Stimulated activated CD8-positive, alpha-beta memory T cell treated with anti-CD3 and anti-CD28 coated beads, Interleukin-4, amount 100 ng/mL, for 4 hours (primary cell): Measurements from ENCODE around the gene IMP3.
A peak's percentile ranks its signal among the peaks of the same experiment; 100 is the strongest.
"Not testable (repeated sequence)": the region's sequence is repeated elsewhere in the genome, so short reads cannot be mapped to it uniquely, and the experiment has no call there.

ENCODE experiments used
- DNase-seq, 2 donors: peaks; one replicate each; pipeline ENCODE4 v3.0.0-alpha.2; 2020; ENCODE audit warnings: low read depth in 2 of 2, low spot score in 1 of 2

IMP3 gene

GRCh38 chr15:75650908-75651809 is 11.1 kb upstream of the IMP3 start:
- no peak for DNase-seq

DNA sequence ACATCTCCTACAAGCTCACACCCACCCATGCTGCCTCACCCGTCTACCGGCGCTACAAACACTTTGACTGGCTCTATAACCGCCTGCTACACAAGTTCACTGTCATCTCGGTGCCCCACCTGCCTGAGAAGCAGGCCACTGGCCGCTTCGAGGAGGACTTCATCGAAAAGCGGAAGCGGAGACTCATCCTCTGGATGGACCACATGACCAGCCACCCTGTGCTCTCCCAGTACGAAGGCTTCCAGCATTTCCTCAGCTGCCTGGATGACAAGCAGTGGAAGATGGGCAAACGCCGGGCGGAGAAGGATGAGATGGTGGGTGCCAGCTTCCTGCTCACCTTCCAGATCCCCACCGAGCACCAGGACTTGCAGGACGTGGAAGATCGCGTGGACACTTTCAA is 9.8 kb upstream of the IMP3 start:
- DNase-seq: no peak

DNA sequence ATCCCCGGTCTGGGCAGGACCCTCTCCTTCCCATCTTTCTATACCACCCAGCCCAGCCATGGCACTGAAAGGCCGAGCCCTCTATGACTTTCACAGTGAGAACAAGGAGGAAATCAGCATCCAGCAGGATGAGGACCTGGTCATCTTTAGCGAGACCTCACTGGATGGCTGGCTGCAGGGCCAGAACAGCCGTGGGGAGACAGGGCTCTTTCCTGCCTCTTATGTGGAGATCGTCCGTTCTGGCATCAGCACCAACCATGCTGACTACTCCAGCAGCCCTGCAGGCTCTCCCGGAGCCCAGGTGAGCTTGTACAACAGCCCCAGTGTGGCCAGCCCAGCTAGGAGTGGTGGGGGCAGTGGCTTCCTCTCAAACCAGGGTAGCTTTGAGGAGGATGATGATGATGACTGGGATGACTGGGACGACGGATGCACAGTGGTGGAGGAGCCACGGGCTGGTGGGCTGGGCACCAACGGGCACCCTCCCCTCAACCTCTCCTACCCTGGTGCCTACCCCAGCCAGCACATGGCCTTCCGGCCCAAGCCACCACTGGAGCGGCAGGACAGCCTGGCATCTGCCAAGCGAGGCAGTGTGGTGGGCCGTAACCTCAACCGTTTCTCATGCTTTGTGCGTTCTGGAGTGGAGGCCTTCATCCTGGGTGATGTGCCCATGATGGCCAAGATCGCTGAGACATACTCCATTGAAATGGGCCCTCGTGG is 9.2 kb upstream of the IMP3 start:
- no peak for DNase-seq

- DNase-seq: no peak
Observed at GRCh38 chr15:75648156-75649000, 8.4 kb upstream of the IMP3 start.

GRCh38 chr15:75647370-75648155 is 7.5 kb upstream of the IMP3 start, which contains the start of gene SNX33:
TSS of gene SNX33 (plus strand) at chr15:75647912. CDS start at chr15:75649103, 1,191 bp downstream.
- DNase-seq: peak; percentile 10 to 36

GRCh38 chr15:75646944-75647364 is 6.9 kb upstream of the IMP3 start:
- DNase-seq: no peak

DNA sequence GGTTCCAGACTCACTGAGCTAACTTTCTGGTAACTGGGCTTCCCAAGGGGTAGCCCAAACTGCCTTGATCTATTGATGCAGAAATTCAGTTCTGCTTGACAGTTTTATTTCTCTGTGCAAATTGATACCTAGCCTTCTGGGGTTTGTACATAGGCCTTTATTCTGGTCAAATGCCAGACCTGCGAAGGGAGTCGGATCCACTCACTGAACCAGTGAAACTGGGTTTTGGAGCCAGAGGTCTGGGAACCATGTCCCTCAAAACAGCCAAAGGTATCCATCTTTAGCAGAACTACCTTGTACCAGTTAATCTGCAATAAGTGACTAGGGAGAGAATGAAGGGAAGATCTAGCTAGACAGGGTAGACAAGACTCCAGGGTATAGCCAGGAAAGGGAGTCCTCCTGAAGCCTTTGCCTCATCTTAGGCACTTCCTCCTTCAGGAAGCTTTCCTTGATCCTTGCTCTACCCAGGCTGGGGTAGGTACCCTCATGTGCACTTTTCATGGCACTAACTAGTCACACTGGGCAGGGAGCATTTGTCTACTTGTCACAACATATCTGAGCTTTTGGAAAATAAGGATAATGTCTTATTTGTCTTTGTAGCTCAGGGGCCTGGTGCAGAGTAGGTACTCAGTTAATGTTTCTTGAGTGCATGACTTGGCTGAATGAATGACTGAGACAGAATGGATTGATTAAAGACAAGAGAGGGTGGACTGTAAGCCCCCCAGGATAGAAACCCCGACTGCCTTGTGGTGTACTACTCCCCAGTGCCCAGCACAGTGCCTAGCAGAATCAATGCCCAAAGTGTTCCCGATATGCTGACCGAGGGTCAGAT is 6.3 kb upstream of the IMP3 start:
- no peak for DNase-seq

DNA sequence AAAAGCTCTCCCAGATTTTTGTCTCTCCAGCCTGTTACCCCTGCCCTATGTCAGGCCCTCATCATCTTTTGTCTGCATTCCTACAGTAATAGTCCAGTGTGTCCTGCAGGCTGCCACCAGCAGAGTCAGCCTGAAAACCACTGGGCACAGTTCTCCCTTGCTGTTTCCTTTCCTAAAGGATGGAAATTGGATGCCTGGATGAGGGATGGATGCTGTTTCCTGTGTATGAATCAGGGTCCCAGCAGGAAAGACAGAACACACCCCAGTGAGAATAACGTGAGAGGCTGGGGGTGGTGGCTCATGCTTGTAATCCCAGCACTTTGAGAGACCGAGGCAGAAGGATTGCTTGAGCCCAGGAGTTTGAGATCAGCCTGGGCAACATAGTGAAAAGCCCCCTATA is 4.4 kb upstream of the IMP3 start:
- DNase-seq: no peak

- DNase-seq: no peak
Observed at GRCh38 chr15:75641603-75642002, 1.6 kb upstream of the IMP3 start.

DNA sequence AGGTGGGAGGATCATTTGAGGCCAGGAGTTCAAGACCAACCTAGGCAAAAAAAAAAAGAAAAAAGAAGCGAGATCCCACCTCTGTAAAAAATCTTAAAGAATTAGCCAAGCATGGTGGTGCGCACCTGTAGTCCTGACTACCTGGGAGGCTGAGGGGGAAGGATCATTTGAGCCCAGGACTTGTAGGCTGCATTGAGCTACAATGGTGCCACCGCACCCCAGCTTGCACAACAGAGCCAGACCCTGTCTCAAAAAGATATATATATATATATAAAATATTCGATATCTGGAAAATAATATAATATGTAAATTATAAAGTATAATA is 1.1 kb upstream of the IMP3 start:
- no peak for DNase-seq

- DNase-seq: no peak
Observed at GRCh38 chr15:75640483-75641178, 607 bp upstream of the IMP3 start.

DNA sequence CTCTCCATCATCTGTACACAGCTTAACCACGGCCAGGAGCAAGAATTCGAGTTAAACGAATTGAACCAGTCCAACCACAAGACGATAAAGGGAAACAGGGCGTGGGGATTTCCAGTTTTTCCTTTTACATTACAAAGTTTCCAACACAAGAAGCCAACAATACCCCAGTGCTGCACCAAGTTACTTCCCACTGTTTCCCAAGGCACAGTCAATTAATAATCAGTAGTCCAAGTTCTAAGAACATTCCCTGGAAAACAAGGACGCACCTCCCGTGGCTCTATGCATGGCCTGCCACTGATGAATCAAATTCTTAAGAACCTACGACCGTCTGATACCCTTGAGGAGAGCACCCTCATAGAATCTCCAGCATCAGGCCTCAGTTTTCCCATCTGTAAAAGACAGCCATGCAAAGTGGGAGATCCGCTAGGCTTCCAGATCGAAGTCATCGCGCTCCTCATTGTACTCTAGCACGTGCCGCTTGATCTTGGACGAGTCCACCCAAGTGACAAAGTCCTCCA is 774 bp downstream of the IMP3 start:
- no peak for DNase-seq

DNA sequence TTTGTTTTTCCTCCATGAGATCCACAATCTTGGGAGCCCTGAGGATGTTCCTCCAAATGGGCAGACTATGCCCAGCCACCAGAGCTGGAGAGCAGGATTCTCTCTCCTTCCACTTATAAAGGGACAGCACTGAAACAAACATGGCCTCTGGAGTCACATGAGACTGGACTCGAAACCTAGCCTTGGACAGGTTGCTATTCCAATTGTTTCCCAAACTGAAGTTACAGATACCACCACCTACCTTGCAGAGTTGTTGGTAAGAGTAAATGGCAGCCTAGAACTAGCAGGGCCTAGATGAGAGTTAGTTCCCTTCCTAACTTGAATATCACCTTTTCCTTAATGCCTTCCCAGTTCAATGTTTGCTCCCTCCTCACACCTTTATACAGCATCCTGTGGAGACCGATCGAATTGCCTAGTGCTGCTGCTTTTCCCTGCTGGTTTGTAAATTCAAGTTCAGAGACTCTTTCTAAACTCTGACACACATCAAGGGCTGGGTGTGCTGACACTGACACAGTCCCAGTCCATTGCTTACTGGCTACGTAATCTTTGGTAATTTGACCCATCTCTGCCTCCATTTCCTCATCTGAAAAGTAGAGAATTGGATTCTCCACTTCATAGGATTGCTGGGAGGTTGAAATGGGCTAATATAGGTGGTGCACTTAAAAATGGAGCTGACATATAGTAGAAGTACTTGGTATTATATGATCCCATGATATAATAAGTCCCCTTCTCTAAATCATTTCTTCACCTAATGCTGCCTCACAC is 2.6 kb downstream of the IMP3 start:
- DNase-seq: no peak

GRCh38 chr15:75636026-75636425 is 4.0 kb downstream of the IMP3 start:
- DNase-seq: no peak

- DNase-seq: not testable (repeated sequence)
Observed at GRCh38 chr15:75633922-75634321, 6.1 kb downstream of the IMP3 start.

- DNase-seq: no peak
Observed at GRCh38 chr15:75631935-75632334, 8.1 kb downstream of the IMP3 start.

- DNase-seq: peak; percentile 75 to 88
Observed at GRCh38 chr15:75625542-75626347, 14.3 kb downstream of the IMP3 start, which contains the start of gene SNUPN. TSS of gene SNUPN (minus strand) at chr15:75625725. CDS start at chr15:75621051, 4,674 bp downstream.
